ENCODE data around the gene HP1BP3. TPM values are rescaled to one million over a fixed set of nuclear protein-coding genes. Genes with fewer than 3 reads are reported as not detected.

Gene HP1BP3
- total RNA-seq, 4 donors from 2014 or later: 213 to 349 (median 277) TPM

- H3K9me3 ChIP-seq: no peaks in the 10 kb centered on the region
- peaks cover 35 to 70% (median 53%) of the 10 kb centered on the region in 4 donors for H3K36me3 ChIP-seq
- no peaks in the 10 kb centered on the region for H3K27me3 ChIP-seq
- intact Hi-C loops (cut with DNase I): no loop called here
- no peak for TF ChIP-seq EP300 (IDR thresholded peaks at IDR 0.05)
- TF ChIP-seq POLR2AphosphoS5 (IDR thresholded peaks at IDR 0.05): no peak
- TF ChIP-seq POLR2A (IDR thresholded peaks at IDR 0.05; ENCODE audit: low read depth): no peak
- no peak for TF ChIP-seq CTCF (IDR thresholded peaks at IDR 0.05)
- WGBS: 62% methylated on average over 2 of the region's 2 CpGs
- H3K4me1 ChIP-seq: peaks cover 0 to 7% (median 3%) of the 10 kb centered on the region in 4 donors
- no peak overlapping the region for H3K4me3 ChIP-seq
- DNase-seq (ENCODE audit: extremely low spot score): no peak
- H3K27ac ChIP-seq (replicated peaks in 1 of 4): peak overlapping the region in 2 of 4 donors; percentile 36 to 44
Measured at GRCh38 chr1:20739225-20739624, 47.9 kb downstream of the HP1BP3 start.

- WGBS: 75% methylated on average over 7 of the region's 7 CpGs
- no peak for TF ChIP-seq CTCF (IDR thresholded peaks at IDR 0.05)
- TF ChIP-seq EP300 (IDR thresholded peaks at IDR 0.05): no peak
- no peak for TF ChIP-seq POLR2A (IDR thresholded peaks at IDR 0.05; ENCODE audit: low read depth)
- no peak for TF ChIP-seq POLR2AphosphoS5 (IDR thresholded peaks at IDR 0.05)
- H3K4me1 ChIP-seq: peaks cover 26 to 33% (median 28%) of the 10 kb centered on the region in 4 donors
- H3K36me3 ChIP-seq: peaks cover 12 to 34% (median 23%) of the 10 kb centered on the region in 4 donors
- intact Hi-C loops (cut with DNase I): no loop called here
- no peaks in the 10 kb centered on the region for H3K9me3 ChIP-seq
- peaks cover 0 to 17% (median 0%) of the 10 kb centered on the region in 4 donors for H3K27me3 ChIP-seq
- no peak overlapping the region for H3K4me3 ChIP-seq
- peak overlapping the region in 1 of 4 donors; percentile 27 for H3K27ac ChIP-seq (replicated peaks in 1 of 4)
- DNase-seq (ENCODE audit: extremely low spot score): no peak
Measured at GRCh38 chr1:20735581-20736111, 51.5 kb downstream of the HP1BP3 start.

GRCh38 chr1:20733360-20733975 is 53.6 kb downstream of the HP1BP3 start:
- intact Hi-C loops (cut with DNase I): loop anchor here (2.0 to 5.0 kb wide), 2 partner anchors 35 to 54 kb away; partner anchors contain the start of gene HP1BP3

GRCh38 chr1:20732588-20733359 is 54.3 kb downstream of the HP1BP3 start, which contains the start of gene SH2D5:
Gene SH2D5, minus strand, starts transcription at chr1:20732703. Its CDS starts 4,659 bp downstream, at chr1:20728044.
- peak; percentile 97 for DNase-seq (ENCODE audit: extremely low spot score)
- intact Hi-C loops (cut with DNase I): loop anchor here (2.0 to 5.0 kb wide), 2 partner anchors 34 to 55 kb away; partner anchors contain the start of gene HP1BP3
- Histone ChIP-seq H3K9me3 (no peaks in the 10 kb centered on the region), H3K27ac (replicated peaks in 1 of 4) (peak within 1 kb of the TSS; percentile 62 to 76 (median 68)), H3K4me1 (peaks cover 19 to 41% (median 30%) of the 10 kb centered on the region in 4 donors), H3K36me3 (peaks cover 5 to 13% (median 10%) of the 10 kb centered on the region in 4 donors), H3K4me3 (peak within 1 kb of the TSS; percentile 63 to 86 (median 70)), H3K27me3 (peaks cover 0 to 40% (median 0%) of the 10 kb centered on the region in 4 donors)
- WGBS: under 1% methylated on average over 9 of the region's 38 CpGs
- TF ChIP-seq POLR2A (IDR thresholded peaks at IDR 0.05; ENCODE audit: low read depth) (no peak), POLR2AphosphoS5 (IDR thresholded peaks at IDR 0.05) (peak; percentile 84 to 88), EP300 (IDR thresholded peaks at IDR 0.05) (no peak), CTCF (IDR thresholded peaks at IDR 0.05) (peak in 2 of 3 experiments; percentile 39 to 42)

More at GRCh38 chr1:20733360-20733975, 53.6 kb downstream of the HP1BP3 start:
- H3K4me3 ChIP-seq: peak overlapping the region; percentile 63 to 86 (median 70)
- peaks cover 9 to 18% (median 14%) of the 10 kb centered on the region in 4 donors for H3K36me3 ChIP-seq
- H3K27me3 ChIP-seq: peaks cover 0 to 39% (median 0%) of the 10 kb centered on the region in 4 donors
- DNase-seq (ENCODE audit: extremely low spot score): no peak
- no peaks in the 10 kb centered on the region for H3K9me3 ChIP-seq
- no peak for TF ChIP-seq CTCF (IDR thresholded peaks at IDR 0.05)
- peaks cover 19 to 41% (median 30%) of the 10 kb centered on the region in 4 donors for H3K4me1 ChIP-seq
- WGBS: 25% methylated on average over 7 of the region's 7 CpGs
- H3K27ac ChIP-seq (replicated peaks in 1 of 4): peak overlapping the region; percentile 62 to 76 (median 68)
